HEK293 (cell line): ENCODE results near the gene PTPRO.

Experiments used
- YY1 ChIP-seq: fragments of 450-650 bp; formaldehyde crosslinking; IDR thresholded peaks from 2 replicates; pipeline ENCODE4 v1.5.1; 2018; ENCODE audit warnings: missing biosample characterization, missing genetic modification characterization
- ZBTB8A ChIP-seq: fragments of 450-650 bp; formaldehyde crosslinking; IDR thresholded peaks from 2 replicates; pipeline ENCODE4 v1.5.1; 2016; ENCODE audit warnings: missing biosample characterization, missing genetic modification characterization
- ZSCAN16 ChIP-seq: fragments of 450-650 bp; formaldehyde crosslinking; IDR thresholded peaks from 2 replicates; pipeline ENCODE4 v1.5.1; 2016; ENCODE audit warnings: missing biosample characterization, missing genetic modification characterization
- TF ChIP-seq, protein P1 (sequence below): fragments of 450-650 bp; formaldehyde crosslinking; IDR thresholded peaks from 2 replicates; pipeline ENCODE4 v1.5.1; 2016; ENCODE audit warnings: missing biosample characterization, missing genetic modification characterization
- TF ChIP-seq, protein P2 (sequence below): fragments of 450-650 bp; formaldehyde crosslinking; IDR thresholded peaks from 2 replicates; pipeline ENCODE4 v1.5.1; 2016; ENCODE audit warnings: missing biosample characterization, missing genetic modification characterization
- TF ChIP-seq, protein P3 (sequence below): fragments of 450-650 bp; formaldehyde crosslinking; IDR thresholded peaks from 2 replicates; pipeline ENCODE4 v1.5.1; 2016; ENCODE audit warnings: missing biosample characterization, missing genetic modification characterization

DNA sequence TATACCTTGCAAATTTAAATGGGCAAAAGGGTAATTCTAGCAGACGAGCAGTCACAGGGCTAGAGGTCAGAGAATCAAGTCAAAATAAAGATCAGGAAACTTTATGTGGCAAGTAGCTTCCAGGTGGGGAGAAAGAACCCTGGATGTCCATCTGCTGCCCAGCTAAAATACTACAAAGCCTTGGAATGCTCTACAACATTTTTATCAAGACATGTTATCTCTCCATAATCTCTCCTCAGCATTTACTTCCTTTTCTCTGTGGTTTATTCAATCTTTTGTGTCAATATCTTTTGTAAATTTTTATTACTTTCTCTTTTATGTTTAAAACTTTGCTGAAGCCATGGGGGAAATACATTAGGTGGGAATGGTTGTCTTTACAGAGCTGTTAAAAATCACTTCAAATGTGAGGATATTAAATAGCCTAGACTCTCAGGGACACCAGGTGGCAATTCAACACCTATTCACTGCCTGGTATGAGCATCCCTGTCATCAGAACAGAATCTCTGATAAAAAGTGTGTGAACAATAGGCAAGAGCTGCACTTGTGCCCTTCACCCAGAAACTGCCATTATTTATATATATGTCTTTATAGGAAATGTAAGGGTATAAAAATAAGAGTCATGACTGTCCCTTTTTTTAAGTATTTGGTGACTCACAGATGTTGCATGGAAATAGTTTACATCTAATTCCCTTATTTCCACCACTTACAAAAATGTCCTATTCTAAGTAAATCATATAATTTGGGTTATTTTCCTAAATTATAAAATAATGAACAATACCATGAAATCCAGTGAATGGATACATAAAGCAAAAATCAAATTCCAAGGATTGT lies 314.0 kb downstream of the PTPRO start:
- TF ChIP-seq, protein P1, sequence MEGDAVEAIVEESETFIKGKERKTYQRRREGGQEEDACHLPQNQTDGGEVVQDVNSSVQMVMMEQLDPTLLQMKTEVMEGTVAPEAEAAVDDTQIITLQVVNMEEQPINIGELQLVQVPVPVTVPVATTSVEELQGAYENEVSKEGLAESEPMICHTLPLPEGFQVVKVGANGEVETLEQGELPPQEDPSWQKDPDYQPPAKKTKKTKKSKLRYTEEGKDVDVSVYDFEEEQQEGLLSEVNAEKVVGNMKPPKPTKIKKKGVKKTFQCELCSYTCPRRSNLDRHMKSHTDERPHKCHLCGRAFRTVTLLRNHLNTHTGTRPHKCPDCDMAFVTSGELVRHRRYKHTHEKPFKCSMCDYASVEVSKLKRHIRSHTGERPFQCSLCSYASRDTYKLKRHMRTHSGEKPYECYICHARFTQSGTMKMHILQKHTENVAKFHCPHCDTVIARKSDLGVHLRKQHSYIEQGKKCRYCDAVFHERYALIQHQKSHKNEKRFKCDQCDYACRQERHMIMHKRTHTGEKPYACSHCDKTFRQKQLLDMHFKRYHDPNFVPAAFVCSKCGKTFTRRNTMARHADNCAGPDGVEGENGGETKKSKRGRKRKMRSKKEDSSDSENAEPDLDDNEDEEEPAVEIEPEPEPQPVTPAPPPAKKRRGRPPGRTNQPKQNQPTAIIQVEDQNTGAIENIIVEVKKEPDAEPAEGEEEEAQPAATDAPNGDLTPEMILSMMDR = no peak
- TF ChIP-seq ZSCAN16 (no peak), YY1 (tag by site-specific recombination) (no peak), ZBTB8A (tag by site-specific recombination) (no peak)
- TF ChIP-seq, protein P2, sequence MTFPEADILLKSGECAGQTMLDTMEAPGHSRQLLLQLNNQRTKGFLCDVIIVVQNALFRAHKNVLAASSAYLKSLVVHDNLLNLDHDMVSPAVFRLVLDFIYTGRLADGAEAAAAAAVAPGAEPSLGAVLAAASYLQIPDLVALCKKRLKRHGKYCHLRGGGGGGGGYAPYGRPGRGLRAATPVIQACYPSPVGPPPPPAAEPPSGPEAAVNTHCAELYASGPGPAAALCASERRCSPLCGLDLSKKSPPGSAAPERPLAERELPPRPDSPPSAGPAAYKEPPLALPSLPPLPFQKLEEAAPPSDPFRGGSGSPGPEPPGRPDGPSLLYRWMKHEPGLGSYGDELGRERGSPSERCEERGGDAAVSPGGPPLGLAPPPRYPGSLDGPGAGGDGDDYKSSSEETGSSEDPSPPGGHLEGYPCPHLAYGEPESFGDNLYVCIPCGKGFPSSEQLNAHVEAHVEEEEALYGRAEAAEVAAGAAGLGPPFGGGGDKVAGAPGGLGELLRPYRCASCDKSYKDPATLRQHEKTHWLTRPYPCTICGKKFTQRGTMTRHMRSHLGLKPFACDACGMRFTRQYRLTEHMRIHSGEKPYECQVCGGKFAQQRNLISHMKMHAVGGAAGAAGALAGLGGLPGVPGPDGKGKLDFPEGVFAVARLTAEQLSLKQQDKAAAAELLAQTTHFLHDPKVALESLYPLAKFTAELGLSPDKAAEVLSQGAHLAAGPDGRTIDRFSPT = no peak
- TF ChIP-seq, protein P3, sequence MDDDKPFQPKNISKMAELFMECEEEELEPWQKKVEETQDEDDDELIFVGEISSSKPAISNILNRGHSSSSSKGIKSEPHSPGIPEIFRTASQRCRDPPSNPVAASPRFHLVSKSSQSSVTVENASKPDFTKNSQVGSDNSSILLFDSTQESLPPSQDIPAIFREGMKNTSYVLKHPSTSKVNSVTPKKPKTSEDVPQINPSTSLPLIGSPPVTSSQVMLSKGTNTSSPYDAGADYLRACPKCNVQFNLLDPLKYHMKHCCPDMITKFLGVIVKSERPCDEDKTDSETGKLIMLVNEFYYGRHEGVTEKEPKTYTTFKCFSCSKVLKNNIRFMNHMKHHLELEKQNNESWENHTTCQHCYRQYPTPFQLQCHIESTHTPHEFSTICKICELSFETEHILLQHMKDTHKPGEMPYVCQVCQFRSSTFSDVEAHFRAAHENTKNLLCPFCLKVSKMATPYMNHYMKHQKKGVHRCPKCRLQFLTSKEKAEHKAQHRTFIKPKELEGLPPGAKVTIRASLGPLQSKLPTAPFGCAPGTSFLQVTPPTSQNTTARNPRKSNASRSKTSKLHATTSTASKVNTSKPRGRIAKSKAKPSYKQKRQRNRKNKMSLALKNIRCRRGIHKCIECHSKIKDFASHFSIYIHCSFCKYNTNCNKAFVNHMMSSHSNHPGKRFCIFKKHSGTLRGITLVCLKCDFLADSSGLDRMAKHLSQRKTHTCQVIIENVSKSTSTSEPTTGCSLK (tag by site-specific recombination) = no peak
